Neural progenitor cell (in vitro differentiated cells): ENCODE measurements around the gene MAPK1. TPM values are rescaled to one million over a fixed set of nuclear protein-coding genes. Genes with fewer than 3 reads are reported as not detected.

ENCODE experiments used
- DNase-seq: peaks from one replicate; pipeline ENCODE4 v3.0.0-alpha.2; 2016; ENCODE audit warnings: low spot score
- H2AFZ ChIP-seq: fragments of 200-600 bp; sonication (generic); replicated peaks from 2 replicates; pipeline ENCODE4 v1.6.1; 2016; ENCODE audit warnings: antibody characterized with exemption
- H3F3A ChIP-seq: fragments of 200-600 bp; sonication (generic); 2 replicates; pipeline ENCODE4 v1.6.1; 2016; ENCODE audit warnings: antibody characterized with exemption, low read depth
- H3K27ac ChIP-seq: fragments of 200-600 bp; sonication (generic); 2 replicates; pipeline ENCODE4 v1.5.1; 2016; ENCODE audit warnings: mild to moderate bottlenecking
- H3K27me3 ChIP-seq: fragments of 200-600 bp; sonication (generic); 2 replicates; pipeline ENCODE4 v1.6.1; 2016; ENCODE audit warnings: mild to moderate bottlenecking, moderate library complexity
- H3K36me3 ChIP-seq: fragments of 200-600 bp; sonication (generic); 2 replicates; pipeline ENCODE4 v1.5.1; 2016
- H3K4me1 ChIP-seq: fragments of 200-600 bp; sonication (generic); 2 replicates; pipeline ENCODE4 v1.6.1; 2016; ENCODE audit warnings: mixed run types
- H3K4me2 ChIP-seq: fragments of 200-600 bp; sonication (generic); 2 replicates; pipeline ENCODE4 v1.6.1; 2016
- H3K4me3 ChIP-seq: fragments of 200-600 bp; sonication (generic); 2 replicates; pipeline ENCODE4 v1.5.1; 2016
- H3K79me2 ChIP-seq: fragments of 200-600 bp; sonication (generic); 2 replicates; pipeline ENCODE4 v1.6.1; 2016; ENCODE audit warnings: low read depth
- H3K9ac ChIP-seq: fragments of 200-600 bp; sonication (generic); 2 replicates; pipeline ENCODE4 v1.6.1; 2016
- H3K9me3 ChIP-seq: fragments of 200-600 bp; sonication (generic); 2 replicates; pipeline ENCODE4 v1.5.1; 2016; ENCODE audit warnings: low read depth
- H4K20me1 ChIP-seq: fragments of 200-600 bp; sonication (generic); 2 replicates; pipeline ENCODE4 v1.6.1; 2016; ENCODE audit warnings: low read depth
- H3K27ac Mint-ChIP-seq: 3 replicates; pipeline ENCODE4 v1.8.0; 2021; ENCODE audit warnings: mixed read lengths
- H3K27me3 Mint-ChIP-seq: 2 replicates; pipeline ENCODE4 v1.8.0; 2022; ENCODE audit warnings: low read depth, mild to moderate bottlenecking, inconsistent platforms, moderate library complexity, mixed read lengths; ENCODE audit not compliant: insufficient read depth
- H3K36me3 Mint-ChIP-seq: 3 replicates; pipeline ENCODE4 v1.8.0; 2021; ENCODE audit warnings: mixed read lengths
- H3K4me1 Mint-ChIP-seq: 3 replicates; pipeline ENCODE4 v1.8.0; 2021; ENCODE audit warnings: mixed read lengths
- H3K4me3 Mint-ChIP-seq: 3 replicates; pipeline ENCODE4 v1.8.0; 2021; ENCODE audit warnings: mild to moderate bottlenecking, moderate library complexity, mixed read lengths
- H3K9me3 Mint-ChIP-seq: 3 replicates; pipeline ENCODE4 v1.8.0; 2020; ENCODE audit warnings: mixed read lengths
- EZH2 ChIP-seq: fragments of 200-600 bp; sonication (generic); IDR thresholded peaks from 2 replicates; pipeline ENCODE4 v1.6.1; 2017; ENCODE audit warnings: antibody characterized with exemption, mild to moderate bottlenecking, moderate library complexity
- EZH2phosphoT487 ChIP-seq: fragments of 200-600 bp; sonication (generic); IDR thresholded peaks from 2 replicates; pipeline ENCODE4 v1.6.1; 2017; ENCODE audit warnings: antibody characterized with exemption
- total RNA-seq: library from RNA; depleted of rRNA; stranded (reverse); fragments of >200 nt; gene quantifications from 2 replicates; pipeline ENCODE4 v1.2.3, GENCODE V29; 2015; ENCODE audit warnings: low replicate concordance
- TF ChIP-seq, protein P1 (sequence below): fragments of 200-600 bp; sonication (generic); IDR thresholded peaks from 2 replicates; pipeline ENCODE4 v1.5.1; 2017; ENCODE audit warnings: antibody characterized with exemption, mild to moderate bottlenecking

The MAPK1 gene
- total RNA-seq, 1 donor from 2014 or later, result 61.4 TPM

DNA sequence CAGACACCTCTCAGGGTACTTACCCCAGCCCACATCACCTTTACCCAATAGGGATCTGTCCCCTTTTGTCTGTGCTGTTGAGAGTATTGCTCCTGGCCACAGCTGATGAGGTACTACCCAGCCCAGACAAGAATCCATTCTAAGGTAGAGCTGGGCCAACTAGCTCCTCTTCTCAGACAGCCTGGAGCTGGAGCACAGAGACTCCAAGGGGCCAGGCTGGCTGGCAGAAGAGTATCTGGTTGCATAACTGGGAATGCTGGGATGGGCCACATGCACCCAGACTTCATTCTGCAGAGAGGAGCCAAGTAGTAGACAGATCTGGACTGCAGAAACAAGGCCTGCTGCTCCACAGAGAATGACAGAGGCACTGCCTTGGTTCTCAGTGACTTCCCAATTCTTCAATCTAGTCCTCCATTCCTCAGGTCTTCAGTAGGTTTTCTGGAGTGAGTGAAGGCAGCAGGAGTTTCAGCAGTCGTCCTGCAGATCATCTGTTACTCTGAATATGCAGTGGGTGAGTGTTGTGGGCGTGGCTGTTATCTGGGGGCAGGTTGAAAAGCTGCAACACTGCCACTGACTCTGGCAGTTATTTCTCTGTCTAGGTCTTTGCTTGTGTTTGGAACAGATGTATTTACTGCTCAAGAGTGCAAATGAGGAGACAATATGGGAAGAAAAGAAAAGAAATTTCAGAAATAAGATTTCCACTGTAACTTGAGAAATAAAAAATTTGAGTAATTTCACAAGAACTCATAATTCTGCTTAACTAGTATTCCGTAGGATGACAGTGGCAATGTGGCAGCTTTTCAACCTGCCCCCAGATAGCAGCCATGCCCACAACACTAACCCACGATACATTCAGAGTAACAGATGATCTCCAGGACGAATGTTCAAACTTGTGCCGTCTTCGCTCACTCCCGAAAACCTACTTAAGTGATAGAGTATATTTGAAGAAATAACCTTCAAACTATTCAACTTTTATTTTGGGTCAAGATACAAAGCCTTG lies 34.9 kb downstream of the MAPK1 start:
- peaks cover 29% of the 10 kb centered on the region for H3K4me1 Mint-ChIP-seq
- Histone ChIP-seq H3K4me1 (peaks cover 26% of the 10 kb centered on the region), H2AFZ (no peak overlapping the region), H3K4me2 (no peak overlapping the region), H3K27ac (no peak overlapping the region), H3K36me3 (no peaks in the 10 kb centered on the region), H3K27me3 (no peaks in the 10 kb centered on the region), H3K9me3 (no peaks in the 10 kb centered on the region), H3F3A (peaks cover 21% of the 10 kb centered on the region), H3K79me2 (peaks cover 100% of the 10 kb centered on the region), H4K20me1 (peaks cover 100% of the 10 kb centered on the region), H3K4me3 (no peak overlapping the region), H3K9ac (no peak overlapping the region)
- peaks cover 6% of the 10 kb centered on the region for H3K36me3 Mint-ChIP-seq
- H3K9me3 Mint-ChIP-seq, result no peaks in the 10 kb centered on the region
- TF ChIP-seq, protein P1, sequence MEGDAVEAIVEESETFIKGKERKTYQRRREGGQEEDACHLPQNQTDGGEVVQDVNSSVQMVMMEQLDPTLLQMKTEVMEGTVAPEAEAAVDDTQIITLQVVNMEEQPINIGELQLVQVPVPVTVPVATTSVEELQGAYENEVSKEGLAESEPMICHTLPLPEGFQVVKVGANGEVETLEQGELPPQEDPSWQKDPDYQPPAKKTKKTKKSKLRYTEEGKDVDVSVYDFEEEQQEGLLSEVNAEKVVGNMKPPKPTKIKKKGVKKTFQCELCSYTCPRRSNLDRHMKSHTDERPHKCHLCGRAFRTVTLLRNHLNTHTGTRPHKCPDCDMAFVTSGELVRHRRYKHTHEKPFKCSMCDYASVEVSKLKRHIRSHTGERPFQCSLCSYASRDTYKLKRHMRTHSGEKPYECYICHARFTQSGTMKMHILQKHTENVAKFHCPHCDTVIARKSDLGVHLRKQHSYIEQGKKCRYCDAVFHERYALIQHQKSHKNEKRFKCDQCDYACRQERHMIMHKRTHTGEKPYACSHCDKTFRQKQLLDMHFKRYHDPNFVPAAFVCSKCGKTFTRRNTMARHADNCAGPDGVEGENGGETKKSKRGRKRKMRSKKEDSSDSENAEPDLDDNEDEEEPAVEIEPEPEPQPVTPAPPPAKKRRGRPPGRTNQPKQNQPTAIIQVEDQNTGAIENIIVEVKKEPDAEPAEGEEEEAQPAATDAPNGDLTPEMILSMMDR, result no peak
- no peak for TF ChIP-seq EZH2phosphoT487
- no peak for TF ChIP-seq EZH2
- H3K27me3 Mint-ChIP-seq, result peaks cover 2% of the 10 kb centered on the region
- DNase-seq, result no peak
- no peak overlapping the region for H3K4me3 Mint-ChIP-seq
- H3K27ac Mint-ChIP-seq, result peak overlapping the region; percentile 48

DNA sequence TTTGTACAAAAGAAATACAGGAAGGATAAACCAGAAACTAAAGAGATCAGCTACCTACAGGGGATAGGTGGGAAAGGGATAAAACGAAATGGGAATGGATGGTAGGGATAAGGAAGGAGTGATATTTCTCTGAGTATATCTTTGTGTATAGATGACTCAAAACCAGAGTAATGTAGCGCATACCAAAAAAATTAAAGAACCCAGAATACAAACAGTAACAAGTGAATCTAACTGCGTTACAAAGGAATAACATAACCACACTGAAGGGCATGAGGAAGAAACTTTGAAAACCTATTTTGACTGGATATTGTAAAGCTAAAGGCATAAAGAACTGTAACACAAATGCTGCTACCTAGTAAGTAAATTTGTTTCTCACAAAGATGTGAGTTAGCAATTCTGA lies 37.9 kb downstream of the MAPK1 start:
- Mint-ChIP-seq H3K9me3 (peaks cover 3% of the 10 kb centered on the region), H3K4me3 (no peak overlapping the region), H3K27me3 (no peaks in the 10 kb centered on the region), H3K36me3 (peaks cover 10% of the 10 kb centered on the region), H3K27ac (no peak overlapping the region), H3K4me1 (peaks cover 6% of the 10 kb centered on the region)
- H3K27me3 ChIP-seq, result no peaks in the 10 kb centered on the region
- no peak overlapping the region for H3K4me3 ChIP-seq
- TF ChIP-seq EZH2 (no peak), EZH2phosphoT487 (no peak)
- TF ChIP-seq, protein P1, result no peak
- no peak overlapping the region for H2AFZ ChIP-seq
- H3K9me3 ChIP-seq, result no peaks in the 10 kb centered on the region
- H4K20me1 ChIP-seq, result peaks cover 98% of the 10 kb centered on the region
- no peak overlapping the region for H3K9ac ChIP-seq
- DNase-seq, result no peak
- H3K27ac ChIP-seq, result no peak overlapping the region
- H3F3A ChIP-seq, result no peaks in the 10 kb centered on the region
- no peaks in the 10 kb centered on the region for H3K4me1 ChIP-seq
- H3K4me2 ChIP-seq, result no peak overlapping the region
- peaks cover 100% of the 10 kb centered on the region for H3K79me2 ChIP-seq
- no peaks in the 10 kb centered on the region for H3K36me3 ChIP-seq

DNA sequence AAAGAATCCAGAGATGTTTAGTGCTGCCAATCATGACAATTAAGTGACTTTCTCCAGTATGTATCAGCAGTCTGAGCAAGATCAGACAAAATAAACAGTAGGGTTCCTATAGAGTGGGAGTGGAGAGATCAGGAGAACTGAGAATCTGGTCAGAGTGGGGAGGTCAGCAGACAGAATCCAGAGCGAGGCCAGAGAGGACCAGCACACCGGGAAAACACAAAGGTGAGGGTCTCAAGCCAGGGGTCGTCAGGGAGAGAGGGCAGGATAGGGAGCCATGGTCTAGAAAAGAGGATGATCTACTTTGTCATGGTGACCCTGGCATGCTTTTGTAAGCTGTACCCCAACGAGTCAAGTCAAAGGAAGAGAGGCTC lies 39.2 kb downstream of the MAPK1 start:
- no peaks in the 10 kb centered on the region for H3K36me3 ChIP-seq
- H3K27ac Mint-ChIP-seq, result no peak overlapping the region
- peaks cover 11% of the 10 kb centered on the region for H3K36me3 Mint-ChIP-seq
- no peak overlapping the region for H3K4me3 ChIP-seq
- no peak overlapping the region for H3K27ac ChIP-seq
- H4K20me1 ChIP-seq, result peaks cover 96% of the 10 kb centered on the region
- peaks cover 3% of the 10 kb centered on the region for H3K9me3 Mint-ChIP-seq
- H3K79me2 ChIP-seq, result peaks cover 100% of the 10 kb centered on the region
- no peak overlapping the region for H3K4me2 ChIP-seq
- peaks cover 5% of the 10 kb centered on the region for H3K4me1 Mint-ChIP-seq
- no peaks in the 10 kb centered on the region for H3K27me3 ChIP-seq
- no peaks in the 10 kb centered on the region for H3K4me1 ChIP-seq
- DNase-seq, result no peak
- no peaks in the 10 kb centered on the region for H3F3A ChIP-seq
- H3K4me3 Mint-ChIP-seq, result no peak overlapping the region
- H2AFZ ChIP-seq, result no peak overlapping the region
- TF ChIP-seq EZH2 (no peak), EZH2phosphoT487 (no peak)
- TF ChIP-seq, protein P1, result no peak
- H3K27me3 Mint-ChIP-seq, result no peaks in the 10 kb centered on the region
- no peak overlapping the region for H3K9ac ChIP-seq
- H3K9me3 ChIP-seq, result no peaks in the 10 kb centered on the region
